HG02759 (cell line): ENCODE results near the gene PGA5.

Experiments used
- ATAC-seq: cut with Tn5 transposase; IDR thresholded peaks from one replicate; pipeline ENCODE4 v1.9.1; 2021; ENCODE audit warnings: mild to moderate bottlenecking, moderate library complexity; ENCODE audit not compliant: unreplicated experiment

Gene PGA5

GRCh38 chr11:61293867-61294716 lies 53.1 kb downstream of the PGA5 start:
- ATAC-seq, result peak; percentile 46

- ATAC-seq, result peak; percentile 77
These were observed 54.0 kb downstream of the PGA5 start, which contains the start of gene VWCE for GRCh38 chr11:61294717-61295595. VWCE (minus strand) TSS chr11:61295316; CDS start chr11:61295037, 279 bp downstream.

GRCh38 chr11:61295596-61295926 lies 54.6 kb downstream of the PGA5 start:
- ATAC-seq, result no peak

DNA sequence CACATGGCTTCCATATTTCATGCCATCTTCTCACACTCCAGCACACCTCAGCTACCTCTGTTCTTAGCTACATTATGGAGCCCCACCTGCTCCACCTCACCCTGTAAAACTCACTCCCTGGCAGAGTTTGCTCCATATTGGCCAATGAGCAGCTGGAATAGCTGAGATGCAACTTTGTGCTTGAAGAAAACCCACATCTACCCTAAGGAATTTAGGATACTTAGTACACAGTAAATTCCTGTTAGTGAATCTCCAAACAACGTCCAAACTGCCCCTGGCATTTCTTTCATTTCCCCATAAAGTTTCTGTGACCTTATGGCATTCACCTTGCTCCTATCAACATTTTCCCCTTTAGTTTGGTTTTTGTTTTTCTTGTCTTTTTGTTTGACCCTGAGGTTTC lies 56.4 kb downstream of the PGA5 start:
- ATAC-seq, result no peak

GRCh38 chr11:61297746-61298145 lies 56.8 kb downstream of the PGA5 start:
- ATAC-seq, result no peak

- no peak for ATAC-seq
These were observed 57.8 kb downstream of the PGA5 start for GRCh38 chr11:61298663-61299244.
